ENCODE data around the gene CASK. TPM values are rescaled to one million over a fixed set of nuclear protein-coding genes. Genes with fewer than 3 reads are reported as not detected.

Gene CASK
- total RNA-seq, 1 experiment from 2014 or later = 33.5 TPM

- no TSS peak for BruUV-seq (replicated peaks)
- no peak overlapping the region for H3K27ac ChIP-seq (ENCODE audit: low read depth, low read length, poor library complexity, severe bottlenecking)
- H3K36me3 ChIP-seq (ENCODE audit: insufficient read depth, low read length, poor library complexity, severe bottlenecking) = no peaks in the 10 kb centered on the region
- H3K27me3 ChIP-seq (replicated peaks; ENCODE audit: insufficient read depth, low read depth, low read length, poor library complexity) = no peaks in the 10 kb centered on the region
- ChIA-PET CTCF (no interaction called here), POLR2A (ENCODE audit: low non-redundant PET) (no interaction called here)
- DNase-seq (ENCODE audit: low spot score) = no peak
- H3K4me3 ChIP-seq (ENCODE audit: low read depth, low read length, poor library complexity, severe bottlenecking) = no peak overlapping the region
- intact Hi-C loops (cut with micrococcal nuclease; ENCODE audit: unreplicated experiment) = no loop called here
- TF ChIP-seq CTCF (conservative IDR thresholded peaks at IDR 0.05; ENCODE audit: low read depth, low read length) (no peak), EZH2 (IDR thresholded peaks at IDR 0.05; ENCODE audit: borderline replicate concordance, low read depth, low read length, poor library complexity, severe bottlenecking) (no peak)
- no peaks in the 10 kb centered on the region for H3K9me3 ChIP-seq (ENCODE audit: low read depth, low read length, poor library complexity, severe bottlenecking)
- H3K4me1 ChIP-seq (ENCODE audit: insufficient read depth, low read length, poor library complexity, severe bottlenecking) = no peaks in the 10 kb centered on the region
Observed at GRCh38 chrX:41881166-41881565, 42.2 kb downstream of the CASK start.

- Histone ChIP-seq H3K36me3 (ENCODE audit: insufficient read depth, low read length, poor library complexity, severe bottlenecking) (no peaks in the 10 kb centered on the region), H3K27ac (ENCODE audit: low read depth, low read length, poor library complexity, severe bottlenecking) (no peak overlapping the region), H3K9me3 (ENCODE audit: low read depth, low read length, poor library complexity, severe bottlenecking) (no peaks in the 10 kb centered on the region), H3K4me3 (ENCODE audit: low read depth, low read length, poor library complexity, severe bottlenecking) (no peak overlapping the region), H3K27me3 (replicated peaks; ENCODE audit: insufficient read depth, low read depth, low read length, poor library complexity) (no peaks in the 10 kb centered on the region), H3K4me1 (ENCODE audit: insufficient read depth, low read length, poor library complexity, severe bottlenecking) (no peaks in the 10 kb centered on the region)
- no TSS peak for BruUV-seq (replicated peaks)
- POLR2A ChIA-PET (ENCODE audit: low non-redundant PET) = no interaction called here
- DNase-seq (ENCODE audit: low spot score) = no peak
- no peak for TF ChIP-seq EZH2 (IDR thresholded peaks at IDR 0.05; ENCODE audit: borderline replicate concordance, low read depth, low read length, poor library complexity, severe bottlenecking)
- no peak for TF ChIP-seq CTCF (conservative IDR thresholded peaks at IDR 0.05; ENCODE audit: low read depth, low read length)
- intact Hi-C loops (cut with micrococcal nuclease; ENCODE audit: unreplicated experiment) = no loop called here
- CTCF ChIA-PET = no interaction called here
Observed at GRCh38 chrX:41877167-41877566, 46.2 kb downstream of the CASK start.

GRCh38 chrX:41875142-41875541 is 48.2 kb downstream of the CASK start:
- Histone ChIP-seq H3K27ac (ENCODE audit: low read depth, low read length, poor library complexity, severe bottlenecking) (no peak overlapping the region), H3K36me3 (ENCODE audit: insufficient read depth, low read length, poor library complexity, severe bottlenecking) (no peaks in the 10 kb centered on the region), H3K4me1 (ENCODE audit: insufficient read depth, low read length, poor library complexity, severe bottlenecking) (no peaks in the 10 kb centered on the region), H3K4me3 (ENCODE audit: low read depth, low read length, poor library complexity, severe bottlenecking) (no peak overlapping the region), H3K27me3 (replicated peaks; ENCODE audit: insufficient read depth, low read depth, low read length, poor library complexity) (no peaks in the 10 kb centered on the region), H3K9me3 (ENCODE audit: low read depth, low read length, poor library complexity, severe bottlenecking) (no peaks in the 10 kb centered on the region)
- no peak for DNase-seq (ENCODE audit: low spot score)
- ChIA-PET POLR2A (ENCODE audit: low non-redundant PET) (no interaction called here), CTCF (no interaction called here)
- intact Hi-C loops (cut with micrococcal nuclease; ENCODE audit: unreplicated experiment) = no loop called here
- TF ChIP-seq EZH2 (IDR thresholded peaks at IDR 0.05; ENCODE audit: borderline replicate concordance, low read depth, low read length, poor library complexity, severe bottlenecking) (no peak), CTCF (conservative IDR thresholded peaks at IDR 0.05; ENCODE audit: low read depth, low read length) (no peak)
- BruUV-seq (replicated peaks) = no TSS peak

All from A673 (cell line).